ENCODE measurements around the gene PTGES3.

DNA sequence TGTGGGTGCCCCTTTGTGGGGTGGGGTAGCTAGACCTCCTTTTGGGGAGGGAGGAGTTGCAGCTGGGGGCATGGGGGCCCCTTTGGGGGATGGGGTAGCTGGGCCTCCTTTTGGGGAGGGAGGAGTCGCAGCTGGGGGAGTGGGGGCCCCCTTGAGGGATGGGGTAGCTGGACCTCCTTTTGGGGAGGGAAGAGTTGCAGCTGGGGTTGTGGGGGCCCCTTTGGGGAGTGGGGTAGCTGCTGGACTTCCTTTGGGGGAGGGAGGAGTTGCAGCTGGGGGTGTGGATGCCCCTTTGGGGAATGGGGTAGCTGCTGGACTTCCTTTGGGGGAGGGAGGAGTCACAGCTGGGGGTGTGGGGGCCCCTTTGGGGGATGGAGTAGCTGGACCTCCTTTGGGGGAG lies 30.1 kb upstream of the PTGES3 start:
- TF ChIP-seq ZNF776 (tag by site-specific recombination; IDR thresholded peaks at IDR 0.05; ENCODE audit: borderline replicate concordance) = no peak
- TF ChIP-seq ZBTB8A (tag by site-specific recombination; IDR thresholded peaks at IDR 0.05) = no peak
- TF ChIP-seq ZFP41 (tag by site-specific recombination; IDR thresholded peaks at IDR 0.05; ENCODE audit: borderline replicate concordance) = no peak
- TF ChIP-seq, protein P1, sequence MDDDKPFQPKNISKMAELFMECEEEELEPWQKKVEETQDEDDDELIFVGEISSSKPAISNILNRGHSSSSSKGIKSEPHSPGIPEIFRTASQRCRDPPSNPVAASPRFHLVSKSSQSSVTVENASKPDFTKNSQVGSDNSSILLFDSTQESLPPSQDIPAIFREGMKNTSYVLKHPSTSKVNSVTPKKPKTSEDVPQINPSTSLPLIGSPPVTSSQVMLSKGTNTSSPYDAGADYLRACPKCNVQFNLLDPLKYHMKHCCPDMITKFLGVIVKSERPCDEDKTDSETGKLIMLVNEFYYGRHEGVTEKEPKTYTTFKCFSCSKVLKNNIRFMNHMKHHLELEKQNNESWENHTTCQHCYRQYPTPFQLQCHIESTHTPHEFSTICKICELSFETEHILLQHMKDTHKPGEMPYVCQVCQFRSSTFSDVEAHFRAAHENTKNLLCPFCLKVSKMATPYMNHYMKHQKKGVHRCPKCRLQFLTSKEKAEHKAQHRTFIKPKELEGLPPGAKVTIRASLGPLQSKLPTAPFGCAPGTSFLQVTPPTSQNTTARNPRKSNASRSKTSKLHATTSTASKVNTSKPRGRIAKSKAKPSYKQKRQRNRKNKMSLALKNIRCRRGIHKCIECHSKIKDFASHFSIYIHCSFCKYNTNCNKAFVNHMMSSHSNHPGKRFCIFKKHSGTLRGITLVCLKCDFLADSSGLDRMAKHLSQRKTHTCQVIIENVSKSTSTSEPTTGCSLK (tag by site-specific recombination; IDR thresholded peaks at IDR 0.05) = no peak
- TF ChIP-seq ZSCAN16 (tag by site-specific recombination; IDR thresholded peaks at IDR 0.05) = no peak
- no peak for TF ChIP-seq HOXD13 (CRISPR knock-in tag; IDR thresholded peaks at IDR 0.05; ENCODE audit: borderline replicate concordance)
- TF ChIP-seq, protein P2, sequence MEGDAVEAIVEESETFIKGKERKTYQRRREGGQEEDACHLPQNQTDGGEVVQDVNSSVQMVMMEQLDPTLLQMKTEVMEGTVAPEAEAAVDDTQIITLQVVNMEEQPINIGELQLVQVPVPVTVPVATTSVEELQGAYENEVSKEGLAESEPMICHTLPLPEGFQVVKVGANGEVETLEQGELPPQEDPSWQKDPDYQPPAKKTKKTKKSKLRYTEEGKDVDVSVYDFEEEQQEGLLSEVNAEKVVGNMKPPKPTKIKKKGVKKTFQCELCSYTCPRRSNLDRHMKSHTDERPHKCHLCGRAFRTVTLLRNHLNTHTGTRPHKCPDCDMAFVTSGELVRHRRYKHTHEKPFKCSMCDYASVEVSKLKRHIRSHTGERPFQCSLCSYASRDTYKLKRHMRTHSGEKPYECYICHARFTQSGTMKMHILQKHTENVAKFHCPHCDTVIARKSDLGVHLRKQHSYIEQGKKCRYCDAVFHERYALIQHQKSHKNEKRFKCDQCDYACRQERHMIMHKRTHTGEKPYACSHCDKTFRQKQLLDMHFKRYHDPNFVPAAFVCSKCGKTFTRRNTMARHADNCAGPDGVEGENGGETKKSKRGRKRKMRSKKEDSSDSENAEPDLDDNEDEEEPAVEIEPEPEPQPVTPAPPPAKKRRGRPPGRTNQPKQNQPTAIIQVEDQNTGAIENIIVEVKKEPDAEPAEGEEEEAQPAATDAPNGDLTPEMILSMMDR (tag by site-specific recombination; IDR thresholded peaks at IDR 0.05) = no peak
- TF ChIP-seq, protein P3, sequence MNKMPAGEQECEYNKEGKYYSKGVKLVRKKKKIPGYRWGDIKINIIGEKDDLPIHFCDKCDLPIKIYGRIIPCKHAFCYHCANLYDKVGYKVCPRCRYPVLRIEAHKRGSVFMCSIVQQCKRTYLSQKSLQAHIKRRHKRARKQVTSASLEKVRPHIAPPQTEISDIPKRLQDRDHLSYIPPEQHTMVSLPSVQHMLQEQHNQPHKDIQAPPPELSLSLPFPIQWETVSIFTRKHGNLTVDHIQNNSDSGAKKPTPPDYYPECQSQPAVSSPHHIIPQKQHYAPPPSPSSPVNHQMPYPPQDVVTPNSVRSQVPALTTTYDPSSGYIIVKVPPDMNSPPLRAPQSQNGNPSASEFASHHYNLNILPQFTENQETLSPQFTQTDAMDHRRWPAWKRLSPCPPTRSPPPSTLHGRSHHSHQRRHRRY (tag by site-specific recombination; IDR thresholded peaks at IDR 0.05) = no peak
- no peak for TF ChIP-seq ZNF114 (tag by site-specific recombination; IDR thresholded peaks at IDR 0.05)
- TF ChIP-seq KLF7 (tag by site-specific recombination; IDR thresholded peaks at IDR 0.05; ENCODE audit: borderline replicate concordance) = no peak
